KOPT-K1 (cell line): ENCODE results near the gene DCDC1.

Experiments used
- H3K27ac ChIP-seq: fragments of 200-600 bp; sonication (generic); 2 replicates; pipeline ENCODE4 v1.5.1; 2016; ENCODE audit warnings: antibody characterized with exemption, mild to moderate bottlenecking, low read depth, low read length; ENCODE audit not compliant: poor library complexity, severe bottlenecking
- H3K36me3 ChIP-seq: fragments of 200-600 bp; sonication (generic); 2 replicates; pipeline ENCODE4 v1.5.1; 2017; ENCODE audit warnings: antibody characterized with exemption, mild to moderate bottlenecking, low read length, moderate library complexity; ENCODE audit not compliant: insufficient read depth
- H3K9me3 ChIP-seq: fragments of 200-600 bp; sonication (generic); 2 replicates; pipeline ENCODE4 v1.5.1; 2017; ENCODE audit warnings: antibody characterized with exemption, low read length, mild to moderate bottlenecking; ENCODE audit not compliant: insufficient read depth, poor library complexity, severe bottlenecking

DCDC1 gene

GRCh38 chr11:31267720-31268119 is 101.8 kb downstream of the DCDC1 start:
- Histone ChIP-seq H3K27ac (no peak overlapping the region), H3K9me3 (peaks cover 10% of the 10 kb centered on the region), H3K36me3 (no peaks in the 10 kb centered on the region)

DNA sequence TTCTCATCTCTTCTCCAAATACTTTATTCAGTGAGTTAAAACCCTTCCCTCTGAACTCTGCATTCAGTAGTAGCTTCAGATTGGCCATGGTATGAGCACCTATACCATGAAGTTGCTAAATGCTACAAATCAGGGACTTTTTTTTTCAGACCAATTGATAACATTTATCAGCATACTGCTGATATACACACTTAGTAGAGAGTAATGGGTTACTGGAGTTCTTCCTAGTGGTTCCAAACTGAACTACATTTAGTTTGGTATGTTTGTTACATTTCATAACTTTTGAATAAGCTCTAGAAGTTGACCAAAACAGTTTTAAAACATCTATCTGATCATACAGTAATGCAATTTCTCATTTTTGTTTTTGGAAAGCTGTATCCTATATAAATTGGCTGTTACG is 104.7 kb downstream of the DCDC1 start:
- Histone ChIP-seq H3K27ac (no peak overlapping the region), H3K36me3 (no peaks in the 10 kb centered on the region), H3K9me3 (no peaks in the 10 kb centered on the region)

- H3K9me3 ChIP-seq, result no peaks in the 10 kb centered on the region
- no peak overlapping the region for H3K27ac ChIP-seq
- no peaks in the 10 kb centered on the region for H3K36me3 ChIP-seq
Measured at GRCh38 chr11:31262761-31263160, 106.8 kb downstream of the DCDC1 start.

GRCh38 chr11:31259797-31260196 is 109.7 kb downstream of the DCDC1 start:
- Histone ChIP-seq H3K9me3 (no peaks in the 10 kb centered on the region), H3K36me3 (no peaks in the 10 kb centered on the region), H3K27ac (no peak overlapping the region)

GRCh38 chr11:31254415-31254814 is 115.1 kb downstream of the DCDC1 start:
- H3K27ac ChIP-seq, result no peak overlapping the region

DNA sequence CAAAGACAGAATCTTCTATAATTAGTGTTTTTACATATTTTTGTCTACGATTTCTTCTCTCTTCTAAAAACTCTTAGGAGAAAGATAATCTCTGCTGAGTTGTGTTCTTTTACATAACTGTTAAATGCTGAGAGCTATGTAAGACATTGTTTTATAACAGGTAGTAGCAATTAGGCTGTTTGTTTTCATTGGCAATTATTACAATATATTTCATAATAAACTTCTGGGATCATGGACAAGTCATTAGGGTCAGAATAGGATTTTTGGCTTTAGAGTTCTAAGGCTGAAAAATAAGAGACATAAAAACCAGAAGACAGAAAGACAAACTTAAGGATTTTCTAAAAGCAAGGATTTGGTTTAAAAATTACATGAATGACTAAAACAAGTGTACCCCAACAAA is 120.8 kb downstream of the DCDC1 start:
- Histone ChIP-seq H3K36me3 (no peaks in the 10 kb centered on the region), H3K27ac (no peak overlapping the region), H3K9me3 (no peaks in the 10 kb centered on the region)

More at GRCh38 chr11:31254415-31254814, 115.1 kb downstream of the DCDC1 start:
- Histone ChIP-seq H3K9me3 (no peaks in the 10 kb centered on the region), H3K36me3 (no peaks in the 10 kb centered on the region)

GRCh38 chr11:31247321-31247720 is 122.2 kb downstream of the DCDC1 start:
- no peaks in the 10 kb centered on the region for H3K36me3 ChIP-seq
- no peak overlapping the region for H3K27ac ChIP-seq
- no peaks in the 10 kb centered on the region for H3K9me3 ChIP-seq

- Histone ChIP-seq H3K36me3 (no peaks in the 10 kb centered on the region), H3K9me3 (no peaks in the 10 kb centered on the region), H3K27ac (no peak overlapping the region)
Measured at GRCh38 chr11:31246451-31247165, 122.9 kb downstream of the DCDC1 start.

DNA sequence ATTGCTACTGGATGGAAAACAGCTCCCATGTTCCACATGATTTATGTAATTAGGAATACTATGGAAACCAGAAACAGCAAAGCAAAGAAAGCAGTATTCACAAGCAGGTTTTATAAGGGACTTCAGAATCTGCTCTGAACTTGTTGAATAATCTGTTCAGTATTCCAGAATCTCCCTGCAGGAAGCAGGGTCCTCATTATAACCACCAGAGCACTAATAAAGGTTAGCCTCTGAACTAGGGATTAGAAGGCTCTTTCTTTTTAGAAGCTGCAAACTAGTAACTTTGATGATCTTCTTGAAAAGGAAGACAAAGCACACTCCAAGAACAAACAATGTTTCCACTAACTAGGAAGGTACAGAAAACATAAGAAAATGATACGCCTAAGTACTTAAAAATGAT is 125.8 kb downstream of the DCDC1 start:
- Histone ChIP-seq H3K36me3 (no peaks in the 10 kb centered on the region), H3K9me3 (no peaks in the 10 kb centered on the region), H3K27ac (no peak overlapping the region)

DNA sequence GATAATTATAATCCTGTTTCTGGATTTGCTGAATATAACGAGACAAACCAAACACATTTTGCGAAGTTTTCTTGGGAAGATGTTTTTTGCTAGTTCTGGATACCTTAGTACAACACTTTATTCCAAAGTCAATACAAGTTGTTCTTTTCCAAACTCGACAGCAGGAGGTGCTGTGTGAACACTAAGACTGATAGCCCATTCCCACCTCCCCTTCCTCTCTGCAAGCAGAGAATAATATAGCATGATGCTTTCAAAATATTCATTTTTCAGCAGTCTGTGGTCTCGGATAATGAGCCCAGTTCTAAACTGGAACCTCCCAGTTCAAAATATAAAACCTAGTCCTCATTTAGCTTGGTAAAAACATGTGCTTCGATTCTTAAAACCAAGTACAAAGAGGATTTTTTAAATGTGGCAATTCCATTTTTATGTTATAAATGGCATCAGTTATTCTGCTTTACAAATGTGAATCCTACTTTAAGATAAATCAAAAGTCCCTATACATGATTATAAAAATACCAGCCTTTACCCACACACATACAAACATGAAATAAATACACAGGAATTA is 129.1 kb downstream of the DCDC1 start:
- no peaks in the 10 kb centered on the region for H3K36me3 ChIP-seq
- H3K9me3 ChIP-seq, result no peaks in the 10 kb centered on the region
- no peak overlapping the region for H3K27ac ChIP-seq

DNA sequence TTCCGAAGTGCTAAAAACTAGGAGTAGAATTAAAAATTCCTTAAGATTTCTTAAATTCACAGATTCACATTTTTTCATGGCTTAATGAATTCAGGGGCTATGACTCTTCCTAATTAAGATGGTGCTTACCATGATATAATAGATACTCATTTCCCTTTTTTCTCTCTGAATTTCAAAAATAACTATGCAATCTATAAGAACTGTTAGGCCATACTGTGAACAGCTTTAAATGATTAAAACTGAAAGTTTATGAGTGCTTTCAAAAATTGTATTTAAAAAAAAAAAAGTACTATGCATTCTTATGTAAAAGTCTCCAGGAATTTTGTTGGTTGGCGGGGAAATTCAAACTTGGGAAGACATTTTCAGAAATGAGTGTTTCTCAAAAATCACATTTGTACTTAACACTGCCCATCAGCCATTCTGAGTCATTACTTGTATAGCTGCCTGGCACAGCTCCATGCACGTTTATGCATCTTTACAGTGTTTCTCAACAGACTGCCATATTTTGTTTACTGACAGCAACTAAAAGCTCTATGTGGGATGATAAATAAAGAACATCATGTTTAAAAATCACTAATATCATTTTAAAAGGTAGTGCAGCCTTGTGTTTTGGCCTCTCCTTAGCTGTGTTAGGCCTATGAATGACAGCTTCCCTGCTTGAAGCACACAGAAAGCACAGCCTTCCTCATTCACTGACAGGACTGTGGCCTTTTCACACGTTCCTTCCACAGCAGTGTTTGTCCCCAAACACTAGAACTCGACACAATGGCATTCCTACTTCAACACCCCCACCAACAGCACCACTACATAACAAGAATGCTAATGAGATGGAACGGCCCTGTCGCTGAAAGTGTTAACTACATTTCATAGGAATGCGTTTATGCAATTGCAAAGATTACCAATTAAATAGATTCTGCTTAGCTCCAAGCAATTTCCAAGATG is 131.4 kb downstream of the DCDC1 start:
- no peaks in the 10 kb centered on the region for H3K36me3 ChIP-seq
- no peak overlapping the region for H3K27ac ChIP-seq
- H3K9me3 ChIP-seq, result no peaks in the 10 kb centered on the region

- H3K9me3 ChIP-seq, result no peaks in the 10 kb centered on the region
- no peak overlapping the region for H3K27ac ChIP-seq
- no peaks in the 10 kb centered on the region for H3K36me3 ChIP-seq
Measured at GRCh38 chr11:31236143-31236542, 133.4 kb downstream of the DCDC1 start.

GRCh38 chr11:31233425-31233824 is 136.1 kb downstream of the DCDC1 start:
- no peaks in the 10 kb centered on the region for H3K36me3 ChIP-seq
- H3K27ac ChIP-seq, result no peak overlapping the region
- no peaks in the 10 kb centered on the region for H3K9me3 ChIP-seq

GRCh38 chr11:31231601-31232000 is 137.9 kb downstream of the DCDC1 start:
- Histone ChIP-seq H3K9me3 (no peaks in the 10 kb centered on the region), H3K36me3 (no peaks in the 10 kb centered on the region), H3K27ac (no peak overlapping the region)

DNA sequence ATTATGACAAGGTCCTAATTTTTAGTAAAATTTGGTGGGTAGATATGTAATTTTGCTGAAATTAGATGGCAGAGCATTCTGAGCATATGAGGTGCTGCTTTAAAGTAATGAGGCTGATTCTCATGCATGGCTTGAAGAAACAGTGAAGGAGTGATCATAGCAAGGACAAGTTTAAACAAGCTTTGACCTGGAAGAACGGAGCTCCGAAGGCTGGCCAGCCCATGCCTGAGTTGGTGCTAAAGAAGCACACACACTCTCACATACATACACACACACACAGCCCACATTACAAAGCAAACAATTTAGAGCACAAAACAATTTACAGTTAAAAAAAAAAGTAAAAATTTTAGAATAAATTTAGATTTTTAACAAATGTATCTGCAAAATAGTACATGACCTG is 150.7 kb downstream of the DCDC1 start:
- no peaks in the 10 kb centered on the region for H3K36me3 ChIP-seq
- H3K9me3 ChIP-seq, result no peaks in the 10 kb centered on the region
- no peak overlapping the region for H3K27ac ChIP-seq
